ENCODE data around the gene C1RL. TPM values are rescaled to one million over a fixed set of nuclear protein-coding genes. Genes with fewer than 3 reads are reported as not detected.

C1RL gene
- total RNA-seq, 1 experiment from 2014 or later, result 25.9 TPM

GRCh38 chr12:7146228-7146627, 37.2 kb upstream of the C1RL start (continued):
- TF ChIP-seq EZH2 (IDR thresholded peaks at IDR 0.05) (no peak), ZFX (IDR thresholded peaks at IDR 0.05) (no peak), TCF7L2 (IDR thresholded peaks at IDR 0.05; ENCODE audit: borderline replicate concordance, extremely low read depth, insufficient read depth, insufficient read length) (no peak), SIN3A (IDR thresholded peaks at IDR 0.05; ENCODE audit: low read depth) (no peak)

DNA sequence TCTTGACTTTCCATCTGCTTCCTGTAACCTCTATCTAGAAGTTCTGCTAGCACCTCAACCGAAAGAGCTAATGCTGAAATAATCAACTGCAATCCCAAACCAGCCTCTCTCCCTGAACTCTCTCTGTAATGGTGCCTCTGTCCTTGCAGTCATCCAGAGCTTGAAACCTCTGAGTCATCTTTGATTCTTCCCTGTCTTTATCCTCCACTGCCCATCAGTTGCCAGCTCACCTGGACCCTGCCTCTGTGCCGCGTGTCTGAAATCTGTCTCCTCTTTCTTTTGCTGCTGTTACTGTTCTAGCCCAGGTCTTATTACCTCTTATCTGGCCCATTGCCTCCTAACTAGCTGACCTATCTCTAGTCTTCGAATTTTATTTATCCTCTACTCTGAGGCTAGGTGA, 36.7 kb upstream of the C1RL start:
- Histone ChIP-seq H3K4me1 (ENCODE audit: control insufficient read depth in 1 of 2, insufficient read depth in 2 of 2, low read length in 2 of 2) (no peaks in the 10 kb centered on the region), H3K9me2 (ENCODE audit: insufficient read depth) (no peaks in the 10 kb centered on the region), H3K9me3 (ENCODE audit: control insufficient read depth in 1 of 2, insufficient read depth in 1 of 2, low read depth in 1 of 2, low read length in 2 of 2) (no peaks in the 10 kb centered on the region), H4K20me1 (ENCODE audit: insufficient read depth) (no peaks in the 10 kb centered on the region), H3K27ac (ENCODE audit: low read depth, low read length) (no peak overlapping the region), H3K9ac (ENCODE audit: low read length) (no peak overlapping the region), H3K4me2 (ENCODE audit: low read length) (no peak overlapping the region), H3K27me3 (ENCODE audit: insufficient read depth, low read length) (no peaks in the 10 kb centered on the region), H2AFZ (ENCODE audit: low read depth, low read length, poor library complexity, severe bottlenecking) (no peak overlapping the region), H3K4me3 (replicated peaks in 1 of 2; ENCODE audit: low read depth in 1 of 2, low read length in 2 of 2) (no peak overlapping the region), H3K36me3 (ENCODE audit: control insufficient read depth in 1 of 2, insufficient read depth in 2 of 2, low read length in 2 of 2) (peaks cover 0 to 24% of the 10 kb centered on the region in 2 experiments; a peak in 3 of 4 replicates), H3K79me2 (ENCODE audit: insufficient read depth, low read length) (no peaks in the 10 kb centered on the region)
- DNase-seq (ENCODE audit: low read depth, low spot score) (no peak), ATAC-seq (no peak)
- POLR2A ChIA-PET, result no interaction called here
- RAD21 ChIA-PET (ENCODE audit: low non-redundant PET in 1 of 2, low total read pairs in 2 of 2, uncharacterized antibody in 2 of 2, unreplicated experiment in 2 of 2), result no interaction called here
- CTCF ChIA-PET, result interaction anchor here (0.7 to 2.6 kb wide), 2 partner anchors 17 to 200 kb away, joined by 3 to 9 read pairs; no protein-coding TSS in a partner anchor
- intact Hi-C loops (cut with micrococcal nuclease), result no loop called here
- no TSS peak for BruUV-seq (replicated peaks)
- TF ChIP-seq SRF (IDR thresholded peaks at IDR 0.05; ENCODE audit: low read depth), result no peak
- TF ChIP-seq CBX3 (IDR thresholded peaks at IDR 0.05; ENCODE audit: low read depth), result no peak
- TF ChIP-seq TCF7L2 (IDR thresholded peaks at IDR 0.05; ENCODE audit: borderline replicate concordance, extremely low read depth, insufficient read depth, insufficient read length), result no peak
- no peak for TF ChIP-seq ZNF274 (IDR thresholded peaks at IDR 0.05; ENCODE audit: low read depth, low read length)
- no peak for TF ChIP-seq ATF3 (IDR thresholded peaks at IDR 0.05)
- no peak for TF ChIP-seq EGR1 (IDR thresholded peaks at IDR 0.05; ENCODE audit: low read depth)
- no peak for TF ChIP-seq POLR2AphosphoS5 (IDR thresholded peaks at IDR 0.05; ENCODE audit: low read depth, low read length)
- TF ChIP-seq, protein P1, sequence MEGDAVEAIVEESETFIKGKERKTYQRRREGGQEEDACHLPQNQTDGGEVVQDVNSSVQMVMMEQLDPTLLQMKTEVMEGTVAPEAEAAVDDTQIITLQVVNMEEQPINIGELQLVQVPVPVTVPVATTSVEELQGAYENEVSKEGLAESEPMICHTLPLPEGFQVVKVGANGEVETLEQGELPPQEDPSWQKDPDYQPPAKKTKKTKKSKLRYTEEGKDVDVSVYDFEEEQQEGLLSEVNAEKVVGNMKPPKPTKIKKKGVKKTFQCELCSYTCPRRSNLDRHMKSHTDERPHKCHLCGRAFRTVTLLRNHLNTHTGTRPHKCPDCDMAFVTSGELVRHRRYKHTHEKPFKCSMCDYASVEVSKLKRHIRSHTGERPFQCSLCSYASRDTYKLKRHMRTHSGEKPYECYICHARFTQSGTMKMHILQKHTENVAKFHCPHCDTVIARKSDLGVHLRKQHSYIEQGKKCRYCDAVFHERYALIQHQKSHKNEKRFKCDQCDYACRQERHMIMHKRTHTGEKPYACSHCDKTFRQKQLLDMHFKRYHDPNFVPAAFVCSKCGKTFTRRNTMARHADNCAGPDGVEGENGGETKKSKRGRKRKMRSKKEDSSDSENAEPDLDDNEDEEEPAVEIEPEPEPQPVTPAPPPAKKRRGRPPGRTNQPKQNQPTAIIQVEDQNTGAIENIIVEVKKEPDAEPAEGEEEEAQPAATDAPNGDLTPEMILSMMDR (IDR thresholded peaks at IDR 0.05 in 2 of 3, conservative IDR thresholded peaks at IDR 0.05 in 1 of 3; ENCODE audit: borderline replicate concordance in 1 of 3, insufficient read depth in 1 of 3, low read depth in 2 of 3, low read length in 2 of 3), result no peak
- no peak for TF ChIP-seq EZH2 (IDR thresholded peaks at IDR 0.05)
- TF ChIP-seq, protein P2, sequence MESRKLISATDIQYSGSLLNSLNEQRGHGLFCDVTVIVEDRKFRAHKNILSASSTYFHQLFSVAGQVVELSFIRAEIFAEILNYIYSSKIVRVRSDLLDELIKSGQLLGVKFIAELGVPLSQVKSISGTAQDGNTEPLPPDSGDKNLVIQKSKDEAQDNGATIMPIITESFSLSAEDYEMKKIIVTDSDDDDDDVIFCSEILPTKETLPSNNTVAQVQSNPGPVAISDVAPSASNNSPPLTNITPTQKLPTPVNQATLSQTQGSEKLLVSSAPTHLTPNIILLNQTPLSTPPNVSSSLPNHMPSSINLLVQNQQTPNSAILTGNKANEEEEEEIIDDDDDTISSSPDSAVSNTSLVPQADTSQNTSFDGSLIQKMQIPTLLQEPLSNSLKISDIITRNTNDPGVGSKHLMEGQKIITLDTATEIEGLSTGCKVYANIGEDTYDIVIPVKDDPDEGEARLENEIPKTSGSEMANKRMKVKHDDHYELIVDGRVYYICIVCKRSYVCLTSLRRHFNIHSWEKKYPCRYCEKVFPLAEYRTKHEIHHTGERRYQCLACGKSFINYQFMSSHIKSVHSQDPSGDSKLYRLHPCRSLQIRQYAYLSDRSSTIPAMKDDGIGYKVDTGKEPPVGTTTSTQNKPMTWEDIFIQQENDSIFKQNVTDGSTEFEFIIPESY (IDR thresholded peaks at IDR 0.05; ENCODE audit: extremely low read depth, insufficient replicate concordance, low read length), result no peak
- TF ChIP-seq, protein P3, sequence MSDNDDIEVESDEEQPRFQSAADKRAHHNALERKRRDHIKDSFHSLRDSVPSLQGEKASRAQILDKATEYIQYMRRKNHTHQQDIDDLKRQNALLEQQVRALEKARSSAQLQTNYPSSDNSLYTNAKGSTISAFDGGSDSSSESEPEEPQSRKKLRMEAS (IDR thresholded peaks at IDR 0.05), result no peak
- no peak for TF ChIP-seq RAD21 (IDR thresholded peaks at IDR 0.05; ENCODE audit: low read depth)
- TF ChIP-seq CEBPB (IDR thresholded peaks at IDR 0.05; ENCODE audit: low read depth), result no peak
- no peak for TF ChIP-seq SIN3A (IDR thresholded peaks at IDR 0.05; ENCODE audit: low read depth)
- no peak for TF ChIP-seq POLR2A (IDR thresholded peaks at IDR 0.05; ENCODE audit: borderline replicate concordance, extremely low read depth, insufficient read depth, insufficient read length)
- no peak for TF ChIP-seq ELF1 (IDR thresholded peaks at IDR 0.05; ENCODE audit: borderline replicate concordance, low read depth)
- TF ChIP-seq FOSL1 (IDR thresholded peaks at IDR 0.05; ENCODE audit: low read depth), result no peak
- no peak for TF ChIP-seq EZH2phosphoT487 (IDR thresholded peaks at IDR 0.05; ENCODE audit: borderline replicate concordance)
